GM23338 (cell line): Measurements from ENCODE around the gene LNX2. TPM values are rescaled to one million over a fixed set of nuclear protein-coding genes. Genes with fewer than 3 reads are reported as not detected.

Experiments
- ATAC-seq: fragments of 200-7000 bp; cut with Tn5 transposase; 3 replicates; pipeline ENCODE4 v1.9.1; 2020
- DNase-seq: peaks from one replicate; pipeline ENCODE4 v3.0.0-alpha.2; 2015; ENCODE audit warnings: low spot score
- H2AFZ ChIP-seq: fragments of 200-600 bp; sonication (generic); 2 replicates; pipeline ENCODE4 v1.8.0; 2016; ENCODE audit warnings: antibody characterized with exemption, mild to moderate bottlenecking, moderate library complexity
- H3F3A ChIP-seq: fragments of 200-600 bp; sonication (generic); replicated peaks from 2 replicates; pipeline ENCODE4 v1.8.0; 2017; ENCODE audit warnings: antibody characterized with exemption, mixed run types, low read depth
- H3K27ac ChIP-seq: fragments of 200-600 bp; sonication (generic); 2 replicates; pipeline ENCODE4 v1.6.1; 2016; ENCODE audit warnings: low read depth
- H3K27me3 ChIP-seq: fragments of 200-600 bp; sonication (generic); 2 replicates; pipeline ENCODE4 v1.8.0; 2016; ENCODE audit warnings: mild to moderate bottlenecking, mixed run types, moderate library complexity; ENCODE audit not compliant: insufficient read depth
- H3K36me3 ChIP-seq: fragments of 200-600 bp; sonication (generic); 2 replicates; pipeline ENCODE4 v1.8.0; 2016; ENCODE audit warnings: mild to moderate bottlenecking; ENCODE audit not compliant: insufficient read depth
- H3K4me1 ChIP-seq: fragments of 200-600 bp; sonication (generic); 2 replicates; pipeline ENCODE4 v1.8.0; 2016; ENCODE audit warnings: mild to moderate bottlenecking, moderate library complexity; ENCODE audit not compliant: insufficient read depth
- H3K4me2 ChIP-seq: fragments of 200-600 bp; sonication (generic); 2 replicates; pipeline ENCODE4 v1.7.1; 2017; ENCODE audit warnings: mixed run types
- H3K4me3 ChIP-seq: fragments of 200-600 bp; sonication (generic); 2 replicates; pipeline ENCODE4 v1.6.1; 2016; ENCODE audit warnings: mixed run types
- H3K79me2 ChIP-seq: fragments of 200-600 bp; sonication (generic); replicated peaks from 2 replicates; pipeline ENCODE4 v1.8.0; 2017; ENCODE audit warnings: mild to moderate bottlenecking; ENCODE audit not compliant: insufficient read depth
- H3K9me2 ChIP-seq: fragments of 200-600 bp; sonication (generic); 2 replicates; pipeline ENCODE4 v1.8.0; 2017; ENCODE audit not compliant: insufficient read depth
- H4K20me1 ChIP-seq: fragments of 200-600 bp; sonication (generic); replicated peaks from 2 replicates; pipeline ENCODE4 v1.8.0; 2017; ENCODE audit warnings: mild to moderate bottlenecking; ENCODE audit not compliant: insufficient read depth
- H3K27ac Mint-ChIP-seq: 2 replicates; pipeline ENCODE4 v1.8.0; 2020; ENCODE audit warnings: inconsistent platforms, mild to moderate bottlenecking, moderate library complexity, mixed read lengths
- H3K27me3 Mint-ChIP-seq: 3 replicates; pipeline ENCODE4 v1.8.0; 2022; ENCODE audit warnings: low read depth, mild to moderate bottlenecking, moderate library complexity, mixed read lengths, inconsistent platforms; ENCODE audit not compliant: insufficient read depth, poor library complexity
- H3K36me3 Mint-ChIP-seq: 3 replicates; pipeline ENCODE4 v1.8.0; 2021; ENCODE audit warnings: low read depth, mild to moderate bottlenecking, inconsistent platforms, moderate library complexity, mixed read lengths
- H3K4me1 Mint-ChIP-seq: 3 replicates; pipeline ENCODE4 v1.8.0; 2020; ENCODE audit warnings: mild to moderate bottlenecking, inconsistent platforms, mixed read lengths
- H3K4me3 Mint-ChIP-seq: 3 replicates; pipeline ENCODE4 v1.8.0; 2021; ENCODE audit warnings: moderate library complexity, mild to moderate bottlenecking, inconsistent platforms, mixed read lengths
- H3K9me3 Mint-ChIP-seq: 3 replicates; pipeline ENCODE4 v1.8.0; 2020; ENCODE audit warnings: moderate library complexity, mild to moderate bottlenecking, inconsistent platforms, mixed read lengths
- CREB1 ChIP-seq: fragments of 250-450 bp; sonication (Bioruptor Pico); IDR thresholded peaks from 2 replicates; pipeline ENCODE4 v1.5.0; 2020; ENCODE audit warnings: low read depth, mild to moderate bottlenecking, moderate library complexity
- EZH2 ChIP-seq: fragments of 200-600 bp; sonication (generic); IDR thresholded peaks from one replicate; pipeline ENCODE4 v1.8.0; 2017; ENCODE audit warnings: antibody characterized with exemption, mild to moderate bottlenecking, low read depth; ENCODE audit not compliant: unreplicated experiment
- EZH2phosphoT487 ChIP-seq: fragments of 200-600 bp; sonication (generic); IDR thresholded peaks from one replicate; pipeline ENCODE4 v1.8.1; 2018; ENCODE audit warnings: antibody characterized with exemption; ENCODE audit not compliant: unreplicated experiment
- JUNB ChIP-seq: IDR thresholded peaks from one replicate; pipeline ENCODE4 v1.6.1; 2016; ENCODE audit warnings: antibody characterized with exemption; ENCODE audit not compliant: unreplicated experiment
- NANOG ChIP-seq: IDR thresholded peaks from 2 replicates; pipeline ENCODE4 v1.6.1; 2016; ENCODE audit warnings: antibody characterized with exemption, borderline replicate concordance
- POLR2AphosphoS5 ChIP-seq: IDR thresholded peaks from 2 replicates; pipeline ENCODE4 v1.6.1; 2016; ENCODE audit warnings: antibody characterized with exemption, low read depth
- STAT1 ChIP-seq: IDR thresholded peaks from one replicate; pipeline ENCODE4 v1.6.1; 2016; ENCODE audit warnings: antibody characterized with exemption; ENCODE audit not compliant: unreplicated experiment
- ZNF114 ChIP-seq: fragments of 250-450 bp; sonication (Bioruptor Pico); IDR thresholded peaks from 2 replicates; pipeline ENCODE4 v1.5.0; 2020; ENCODE audit warnings: mild to moderate bottlenecking, moderate library complexity
- ZNF331 ChIP-seq: fragments of 250-450 bp; sonication (Bioruptor Pico); IDR thresholded peaks from 2 replicates; pipeline ENCODE4 v1.5.0; 2020; ENCODE audit warnings: low read depth, mild to moderate bottlenecking, moderate library complexity
- polyA plus RNA-seq: library from polyadenylated mRNA; unstranded; fragments of >200 nt; fragmentation: Nextera tagmentation; extraction: Ambion mirVana; gene quantifications from 2 replicates; pipeline ENCODE4 v1.2.1, GENCODE V29; 2016
- total RNA-seq: library from RNA; depleted of rRNA; stranded (reverse); fragments of >200 nt; shearing (Covaris generic); gene quantifications from 2 replicates; pipeline ENCODE4 v1.2.3, GENCODE V29; 2014
- TF ChIP-seq, protein P1 (sequence below), 2 experiments: fragments of 200-600 bp in 1 of 2; sonication (generic) in 1 of 2; conservative IDR thresholded peaks; 2 replicates each; pipeline versions ENCODE4 v1.5.1 to v1.6.1; 2016 to 2017; ENCODE audit warnings: antibody characterized with exemption in 2 of 2, low read depth in 2 of 2, mild to moderate bottlenecking in 2 of 2, moderate library complexity in 1 of 2
- TF ChIP-seq, protein P2 (sequence below): fragments of 250-450 bp; sonication (Bioruptor Pico); IDR thresholded peaks from 2 replicates; pipeline ENCODE4 v1.5.0; 2020; ENCODE audit warnings: mild to moderate bottlenecking, moderate library complexity
- TF ChIP-seq, protein P3 (sequence below): IDR thresholded peaks from 2 replicates; pipeline ENCODE4 v1.6.1; 2016; ENCODE audit warnings: antibody characterized with exemption
- TF ChIP-seq, protein P4 (sequence below): IDR thresholded peaks from one replicate; pipeline ENCODE4 v1.6.1; 2018; ENCODE audit warnings: antibody characterized with exemption; ENCODE audit not compliant: unreplicated experiment

Gene LNX2
- total and polyA plus RNA-seq, 2 experiments from 2014 or later, result 3.7 to 18.0 TPM

DNA sequence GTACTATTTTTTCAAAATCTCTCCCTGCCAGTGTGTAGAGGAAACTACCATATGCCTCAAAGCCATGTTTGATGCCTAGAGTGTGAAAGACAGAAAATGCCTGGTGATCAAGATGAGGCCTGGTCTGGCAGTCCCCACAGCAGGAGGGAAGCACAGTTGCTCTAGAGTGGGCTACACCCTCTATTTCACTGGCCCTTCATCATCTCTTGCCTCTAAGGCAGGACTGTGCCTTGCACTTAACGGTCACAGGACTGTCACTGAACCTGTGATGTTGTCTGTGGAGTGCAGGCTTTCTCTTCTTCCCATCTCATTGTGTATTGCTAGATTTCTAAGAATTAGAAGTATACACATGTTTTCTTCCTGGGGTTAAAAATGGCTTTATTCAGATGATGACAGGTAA is 17.7 kb upstream of the LNX2 start:
- H2AFZ ChIP-seq, result no peak overlapping the region
- no peak overlapping the region for H3K4me3 Mint-ChIP-seq
- H3K4me1 ChIP-seq, result no peaks in the 10 kb centered on the region
- no peaks in the 10 kb centered on the region for H3K27me3 ChIP-seq
- H3K4me3 ChIP-seq, result no peak overlapping the region
- peaks cover 75% of the 10 kb centered on the region for H3K79me2 ChIP-seq
- H3F3A ChIP-seq, result no peaks in the 10 kb centered on the region
- H3K27ac Mint-ChIP-seq, result no peak overlapping the region; the same call in 1 of the 2 replicates
- H3K36me3 Mint-ChIP-seq, result no peaks in the 10 kb centered on the region
- H3K9me3 Mint-ChIP-seq, result no peaks in the 10 kb centered on the region
- TF ChIP-seq, protein P1, sequence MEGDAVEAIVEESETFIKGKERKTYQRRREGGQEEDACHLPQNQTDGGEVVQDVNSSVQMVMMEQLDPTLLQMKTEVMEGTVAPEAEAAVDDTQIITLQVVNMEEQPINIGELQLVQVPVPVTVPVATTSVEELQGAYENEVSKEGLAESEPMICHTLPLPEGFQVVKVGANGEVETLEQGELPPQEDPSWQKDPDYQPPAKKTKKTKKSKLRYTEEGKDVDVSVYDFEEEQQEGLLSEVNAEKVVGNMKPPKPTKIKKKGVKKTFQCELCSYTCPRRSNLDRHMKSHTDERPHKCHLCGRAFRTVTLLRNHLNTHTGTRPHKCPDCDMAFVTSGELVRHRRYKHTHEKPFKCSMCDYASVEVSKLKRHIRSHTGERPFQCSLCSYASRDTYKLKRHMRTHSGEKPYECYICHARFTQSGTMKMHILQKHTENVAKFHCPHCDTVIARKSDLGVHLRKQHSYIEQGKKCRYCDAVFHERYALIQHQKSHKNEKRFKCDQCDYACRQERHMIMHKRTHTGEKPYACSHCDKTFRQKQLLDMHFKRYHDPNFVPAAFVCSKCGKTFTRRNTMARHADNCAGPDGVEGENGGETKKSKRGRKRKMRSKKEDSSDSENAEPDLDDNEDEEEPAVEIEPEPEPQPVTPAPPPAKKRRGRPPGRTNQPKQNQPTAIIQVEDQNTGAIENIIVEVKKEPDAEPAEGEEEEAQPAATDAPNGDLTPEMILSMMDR (conservative IDR thresholded peaks at IDR 0.05; ENCODE audit: low read depth in 2 of 2), result no peak
- no peak for TF ChIP-seq ZNF331 (CRISPR knock-in tag)
- TF ChIP-seq, protein P2, sequence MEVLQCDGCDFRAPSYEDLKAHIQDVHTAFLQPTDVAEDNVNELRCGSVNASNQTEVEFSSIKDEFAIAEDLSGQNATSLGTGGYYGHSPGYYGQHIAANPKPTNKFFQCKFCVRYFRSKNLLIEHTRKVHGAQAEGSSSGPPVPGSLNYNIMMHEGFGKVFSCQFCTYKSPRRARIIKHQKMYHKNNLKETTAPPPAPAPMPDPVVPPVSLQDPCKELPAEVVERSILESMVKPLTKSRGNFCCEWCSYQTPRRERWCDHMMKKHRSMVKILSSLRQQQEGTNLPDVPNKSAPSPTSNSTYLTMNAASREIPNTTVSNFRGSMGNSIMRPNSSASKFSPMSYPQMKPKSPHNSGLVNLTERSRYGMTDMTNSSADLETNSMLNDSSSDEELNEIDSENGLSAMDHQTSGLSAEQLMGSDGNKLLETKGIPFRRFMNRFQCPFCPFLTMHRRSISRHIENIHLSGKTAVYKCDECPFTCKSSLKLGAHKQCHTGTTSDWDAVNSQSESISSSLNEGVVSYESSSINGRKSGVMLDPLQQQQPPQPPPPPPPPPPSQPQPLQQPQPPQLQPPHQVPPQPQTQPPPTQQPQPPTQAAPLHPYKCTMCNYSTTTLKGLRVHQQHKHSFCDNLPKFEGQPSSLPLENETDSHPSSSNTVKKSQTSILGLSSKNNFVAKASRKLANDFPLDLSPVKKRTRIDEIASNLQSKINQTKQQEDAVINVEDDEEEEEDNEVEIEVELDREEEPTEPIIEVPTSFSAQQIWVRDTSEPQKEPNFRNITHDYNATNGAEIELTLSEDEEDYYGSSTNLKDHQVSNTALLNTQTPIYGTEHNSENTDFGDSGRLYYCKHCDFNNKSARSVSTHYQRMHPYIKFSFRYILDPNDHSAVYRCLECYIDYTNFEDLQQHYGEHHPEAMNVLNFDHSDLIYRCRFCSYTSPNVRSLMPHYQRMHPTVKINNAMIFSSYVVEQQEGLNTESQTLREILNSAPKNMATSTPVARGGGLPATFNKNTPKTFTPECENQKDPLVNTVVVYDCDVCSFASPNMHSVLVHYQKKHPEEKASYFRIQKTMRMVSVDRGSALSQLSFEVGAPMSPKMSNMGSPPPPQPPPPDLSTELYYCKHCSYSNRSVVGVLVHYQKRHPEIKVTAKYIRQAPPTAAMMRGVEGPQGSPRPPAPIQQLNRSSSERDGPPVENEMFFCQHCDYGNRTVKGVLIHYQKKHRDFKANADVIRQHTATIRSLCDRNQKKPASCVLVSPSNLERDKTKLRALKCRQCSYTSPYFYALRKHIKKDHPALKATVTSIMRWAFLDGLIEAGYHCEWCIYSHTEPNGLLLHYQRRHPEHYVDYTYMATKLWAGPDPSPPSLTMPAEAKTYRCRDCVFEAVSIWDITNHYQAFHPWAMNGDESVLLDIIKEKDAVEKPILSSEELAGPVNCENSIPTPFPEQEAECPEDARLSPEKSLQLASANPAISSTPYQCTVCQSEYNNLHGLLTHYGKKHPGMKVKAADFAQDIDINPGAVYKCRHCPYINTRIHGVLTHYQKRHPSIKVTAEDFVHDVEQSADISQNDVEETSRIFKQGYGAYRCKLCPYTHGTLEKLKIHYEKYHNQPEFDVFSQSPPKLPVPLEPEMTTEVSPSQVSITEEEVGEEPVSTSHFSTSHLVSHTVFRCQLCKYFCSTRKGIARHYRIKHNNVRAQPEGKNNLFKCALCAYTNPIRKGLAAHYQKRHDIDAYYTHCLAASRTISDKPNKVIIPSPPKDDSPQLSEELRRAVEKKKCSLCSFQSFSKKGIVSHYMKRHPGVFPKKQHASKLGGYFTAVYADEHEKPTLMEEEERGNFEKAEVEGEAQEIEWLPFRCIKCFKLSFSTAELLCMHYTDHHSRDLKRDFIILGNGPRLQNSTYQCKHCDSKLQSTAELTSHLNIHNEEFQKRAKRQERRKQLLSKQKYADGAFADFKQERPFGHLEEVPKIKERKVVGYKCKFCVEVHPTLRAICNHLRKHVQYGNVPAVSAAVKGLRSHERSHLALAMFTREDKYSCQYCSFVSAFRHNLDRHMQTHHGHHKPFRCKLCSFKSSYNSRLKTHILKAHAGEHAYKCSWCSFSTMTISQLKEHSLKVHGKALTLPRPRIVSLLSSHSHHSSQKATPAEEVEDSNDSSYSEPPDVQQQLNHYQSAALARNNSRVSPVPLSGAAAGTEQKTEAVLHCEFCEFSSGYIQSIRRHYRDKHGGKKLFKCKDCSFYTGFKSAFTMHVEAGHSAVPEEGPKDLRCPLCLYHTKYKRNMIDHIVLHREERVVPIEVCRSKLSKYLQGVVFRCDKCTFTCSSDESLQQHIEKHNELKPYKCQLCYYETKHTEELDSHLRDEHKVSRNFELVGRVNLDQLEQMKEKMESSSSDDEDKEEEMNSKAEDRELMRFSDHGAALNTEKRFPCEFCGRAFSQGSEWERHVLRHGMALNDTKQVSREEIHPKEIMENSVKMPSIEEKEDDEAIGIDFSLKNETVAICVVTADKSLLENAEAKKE (CRISPR knock-in tag), result no peak
- TF ChIP-seq EZH2phosphoT487, result no peak
- TF ChIP-seq JUNB, result no peak
- no peak for TF ChIP-seq STAT1
- TF ChIP-seq, protein P3, sequence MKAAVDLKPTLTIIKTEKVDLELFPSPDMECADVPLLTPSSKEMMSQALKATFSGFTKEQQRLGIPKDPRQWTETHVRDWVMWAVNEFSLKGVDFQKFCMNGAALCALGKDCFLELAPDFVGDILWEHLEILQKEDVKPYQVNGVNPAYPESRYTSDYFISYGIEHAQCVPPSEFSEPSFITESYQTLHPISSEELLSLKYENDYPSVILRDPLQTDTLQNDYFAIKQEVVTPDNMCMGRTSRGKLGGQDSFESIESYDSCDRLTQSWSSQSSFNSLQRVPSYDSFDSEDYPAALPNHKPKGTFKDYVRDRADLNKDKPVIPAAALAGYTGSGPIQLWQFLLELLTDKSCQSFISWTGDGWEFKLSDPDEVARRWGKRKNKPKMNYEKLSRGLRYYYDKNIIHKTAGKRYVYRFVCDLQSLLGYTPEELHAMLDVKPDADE, result no peak
- no peak for TF ChIP-seq NANOG
- TF ChIP-seq, protein P4, sequence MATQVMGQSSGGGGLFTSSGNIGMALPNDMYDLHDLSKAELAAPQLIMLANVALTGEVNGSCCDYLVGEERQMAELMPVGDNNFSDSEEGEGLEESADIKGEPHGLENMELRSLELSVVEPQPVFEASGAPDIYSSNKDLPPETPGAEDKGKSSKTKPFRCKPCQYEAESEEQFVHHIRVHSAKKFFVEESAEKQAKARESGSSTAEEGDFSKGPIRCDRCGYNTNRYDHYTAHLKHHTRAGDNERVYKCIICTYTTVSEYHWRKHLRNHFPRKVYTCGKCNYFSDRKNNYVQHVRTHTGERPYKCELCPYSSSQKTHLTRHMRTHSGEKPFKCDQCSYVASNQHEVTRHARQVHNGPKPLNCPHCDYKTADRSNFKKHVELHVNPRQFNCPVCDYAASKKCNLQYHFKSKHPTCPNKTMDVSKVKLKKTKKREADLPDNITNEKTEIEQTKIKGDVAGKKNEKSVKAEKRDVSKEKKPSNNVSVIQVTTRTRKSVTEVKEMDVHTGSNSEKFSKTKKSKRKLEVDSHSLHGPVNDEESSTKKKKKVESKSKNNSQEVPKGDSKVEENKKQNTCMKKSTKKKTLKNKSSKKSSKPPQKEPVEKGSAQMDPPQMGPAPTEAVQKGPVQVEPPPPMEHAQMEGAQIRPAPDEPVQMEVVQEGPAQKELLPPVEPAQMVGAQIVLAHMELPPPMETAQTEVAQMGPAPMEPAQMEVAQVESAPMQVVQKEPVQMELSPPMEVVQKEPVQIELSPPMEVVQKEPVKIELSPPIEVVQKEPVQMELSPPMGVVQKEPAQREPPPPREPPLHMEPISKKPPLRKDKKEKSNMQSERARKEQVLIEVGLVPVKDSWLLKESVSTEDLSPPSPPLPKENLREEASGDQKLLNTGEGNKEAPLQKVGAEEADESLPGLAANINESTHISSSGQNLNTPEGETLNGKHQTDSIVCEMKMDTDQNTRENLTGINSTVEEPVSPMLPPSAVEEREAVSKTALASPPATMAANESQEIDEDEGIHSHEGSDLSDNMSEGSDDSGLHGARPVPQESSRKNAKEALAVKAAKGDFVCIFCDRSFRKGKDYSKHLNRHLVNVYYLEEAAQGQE, result no peak
- no peak for TF ChIP-seq EZH2
- TF ChIP-seq ZNF114 (CRISPR knock-in tag), result no peak
- TF ChIP-seq CREB1 (CRISPR knock-in tag), result no peak
- no peak for TF ChIP-seq POLR2AphosphoS5
- H3K4me1 Mint-ChIP-seq, result peaks cover 4% of the 10 kb centered on the region; the same call in 1 of the 3 replicates
- no peaks in the 10 kb centered on the region for H3K36me3 ChIP-seq
- peaks cover 10% of the 10 kb centered on the region for H4K20me1 ChIP-seq
- H3K27ac ChIP-seq, result no peak overlapping the region
- ATAC-seq (no peak), DNase-seq (no peak)
- no peak overlapping the region for H3K4me2 ChIP-seq
- H3K9me2 ChIP-seq, result no peaks in the 10 kb centered on the region
- H3K27me3 Mint-ChIP-seq, result no peaks in the 10 kb centered on the region
